Activated T-cell treated with anti-CD3 and anti-CD28 coated beads for 1 hour (primary cell): ENCODE results near the gene MFSD1.

Experiments
- DNase-seq: peaks from one replicate; pipeline ENCODE4 v3.0.0-alpha.2; 2020; ENCODE audit warnings: low read depth

Gene MFSD1

DNA sequence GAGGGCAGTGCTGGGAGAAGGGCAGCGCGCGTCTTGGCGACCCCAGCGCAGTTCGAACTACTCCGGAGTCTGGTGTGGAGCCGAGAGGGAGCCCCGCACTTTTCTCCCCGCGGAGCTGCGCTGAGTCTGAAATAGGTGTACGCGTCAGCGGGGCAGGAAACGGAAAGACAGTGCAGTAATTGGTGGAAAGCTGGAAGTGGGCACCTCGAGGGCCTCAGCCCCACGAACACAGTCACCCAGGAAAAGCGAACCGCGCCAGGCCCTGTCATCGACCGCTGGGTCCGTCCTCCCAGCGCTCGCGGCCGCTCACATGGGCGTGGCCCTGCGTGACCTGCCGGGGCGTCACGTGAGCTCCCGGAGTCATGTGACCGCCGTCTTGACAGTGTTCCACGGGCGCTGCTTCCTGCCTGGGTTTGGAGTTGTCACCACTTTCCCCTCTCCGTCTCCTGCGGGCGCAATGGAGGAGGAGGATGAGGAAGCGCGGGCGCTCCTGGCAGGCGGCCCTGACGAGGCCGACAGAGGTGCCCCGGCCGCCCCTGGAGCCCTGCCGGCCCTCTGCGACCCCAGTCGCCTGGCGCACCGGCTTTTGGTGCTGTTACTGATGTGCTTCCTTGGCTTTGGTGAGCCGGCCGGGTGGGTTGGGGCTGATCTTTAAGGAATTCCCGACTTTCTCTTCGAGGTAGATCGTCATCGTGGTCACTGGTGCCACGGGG lies at the start of gene MFSD1:
Gene MFSD1 (plus strand): TSS at position 359 of the 713 bp plus-strand sequence. CDS start 99 bp downstream, at position 458.
- DNase-seq, result peak; percentile 74

- DNase-seq, result no peak
Measured at GRCh38 chr3:158753854-158754253, 48.0 kb upstream of the MFSD1 start.

- no peak for DNase-seq
Measured at GRCh38 chr3:158755421-158755820, 46.4 kb upstream of the MFSD1 start.

GRCh38 chr3:158761350-158761749 lies 40.5 kb upstream of the MFSD1 start:
- no peak for DNase-seq

GRCh38 chr3:158762701-158763100 lies 39.2 kb upstream of the MFSD1 start:
- no peak for DNase-seq

DNA sequence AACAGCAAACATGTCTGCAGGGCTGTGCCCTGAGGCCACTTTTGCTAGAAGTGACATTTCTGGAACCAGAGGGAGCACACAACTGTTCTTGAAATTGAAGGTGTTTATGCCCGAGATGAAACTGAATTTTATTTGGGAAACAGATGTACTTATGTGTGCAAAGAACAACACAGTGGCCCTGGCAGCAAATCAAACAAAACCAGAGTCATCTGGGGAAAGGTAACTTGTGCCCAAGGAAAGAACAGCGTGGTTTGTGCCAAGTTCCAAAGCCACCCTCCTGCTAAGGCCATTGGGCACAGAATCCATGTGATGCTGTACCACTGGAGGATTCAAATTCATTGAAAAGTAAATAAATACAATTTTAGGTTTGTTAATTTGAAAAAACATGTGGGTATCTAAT lies 38.4 kb upstream of the MFSD1 start:
- DNase-seq, result no peak

GRCh38 chr3:158765518-158766205 lies 36.2 kb upstream of the MFSD1 start:
- no peak for DNase-seq

DNA sequence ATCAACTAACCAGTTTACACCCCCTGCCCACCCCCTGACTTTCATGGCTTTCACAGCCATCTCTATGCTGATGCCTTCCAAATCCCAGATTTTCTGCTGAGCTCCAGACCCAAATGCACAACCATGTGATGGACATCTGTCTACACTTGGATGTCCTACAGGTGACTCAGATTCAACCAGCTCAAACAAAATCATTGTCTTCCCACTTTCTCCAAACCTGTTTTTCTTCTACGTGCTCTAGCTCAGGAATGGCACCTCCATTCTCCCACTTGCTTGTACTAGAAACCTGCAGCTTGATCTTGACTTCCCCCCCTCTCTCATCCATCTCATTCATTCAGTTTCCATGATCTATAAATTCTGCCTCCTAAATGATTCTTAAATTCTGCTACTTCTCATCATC lies 35.5 kb upstream of the MFSD1 start:
- DNase-seq, result no peak

GRCh38 chr3:158768361-158768787 lies 33.5 kb upstream of the MFSD1 start:
- DNase-seq, result no peak

GRCh38 chr3:158768881-158769543 lies 32.8 kb upstream of the MFSD1 start:
- DNase-seq, result no peak

GRCh38 chr3:158769549-158769948 lies 32.3 kb upstream of the MFSD1 start:
- no peak for DNase-seq

GRCh38 chr3:158769952-158770740 lies 31.7 kb upstream of the MFSD1 start:
- DNase-seq, result no peak

DNA sequence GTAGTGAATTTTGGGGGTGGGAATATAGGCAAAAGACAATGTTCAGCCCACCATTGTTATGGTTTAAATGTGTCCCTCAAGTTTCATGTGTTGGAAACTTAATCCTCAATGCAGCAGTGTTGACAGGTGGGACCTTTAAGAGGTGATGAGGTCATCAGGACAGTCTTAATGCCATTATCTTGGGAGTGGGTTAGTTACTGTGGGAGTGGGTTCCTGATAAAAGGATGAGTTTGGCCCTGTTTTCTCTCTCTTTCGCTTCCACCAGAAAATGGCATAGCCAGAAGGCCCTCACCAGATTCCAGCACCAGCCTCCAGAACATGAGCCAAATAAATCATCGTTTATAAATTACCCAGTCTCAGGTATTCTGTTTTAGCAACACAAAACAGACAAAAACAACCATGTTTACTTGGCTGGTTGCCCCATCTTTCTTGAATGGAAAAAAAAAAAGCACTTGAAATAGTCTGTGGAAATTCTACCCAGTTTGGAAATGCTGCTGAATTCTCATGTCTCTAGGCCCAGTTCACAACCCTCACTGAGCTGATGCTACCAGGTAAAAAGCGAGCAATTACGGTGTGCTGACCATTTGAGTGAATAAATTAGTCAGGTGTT lies 31.0 kb upstream of the MFSD1 start:
- DNase-seq, result no peak

- DNase-seq, result no peak
Measured at GRCh38 chr3:158771577-158771976, 30.3 kb upstream of the MFSD1 start.

DNA sequence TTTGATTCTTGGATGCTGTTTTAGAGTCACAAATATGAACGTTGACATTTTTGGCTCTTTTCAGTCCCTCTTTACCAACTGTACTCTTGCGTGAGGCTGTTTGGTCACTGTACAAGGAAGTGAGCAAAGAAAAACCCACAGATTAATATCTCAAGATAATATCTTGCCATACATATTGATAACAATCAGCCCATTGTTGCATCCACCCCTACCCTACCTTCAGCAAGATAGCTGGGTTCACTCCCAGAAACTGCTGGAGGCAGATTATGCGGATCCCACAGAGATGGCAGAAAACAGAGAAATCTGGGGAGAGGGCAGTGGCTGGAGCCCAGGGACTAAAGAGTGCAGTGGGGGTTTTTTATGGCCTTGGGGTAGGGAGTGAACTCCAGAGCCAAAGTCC lies 29.9 kb upstream of the MFSD1 start:
- no peak for DNase-seq

DNA sequence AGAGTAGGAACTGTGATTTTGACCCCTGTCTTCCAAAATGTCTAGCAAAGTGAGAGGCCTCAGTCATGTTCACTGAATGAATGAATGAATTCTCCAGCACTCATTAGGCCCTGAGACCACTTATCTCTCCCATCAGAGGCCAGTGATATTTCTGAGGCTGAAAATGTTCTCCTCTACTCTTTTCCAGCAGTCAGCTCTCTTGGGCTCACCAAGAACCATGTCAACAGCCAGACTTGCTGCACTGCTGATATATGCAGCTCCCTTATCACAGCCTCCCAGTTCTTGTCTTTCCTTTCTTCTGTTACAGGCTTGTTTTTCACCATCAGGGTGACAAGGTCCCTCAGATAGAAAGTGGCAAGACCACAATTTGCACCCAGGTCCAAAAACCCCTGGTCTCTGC lies 28.7 kb upstream of the MFSD1 start:
- DNase-seq, result no peak

DNA sequence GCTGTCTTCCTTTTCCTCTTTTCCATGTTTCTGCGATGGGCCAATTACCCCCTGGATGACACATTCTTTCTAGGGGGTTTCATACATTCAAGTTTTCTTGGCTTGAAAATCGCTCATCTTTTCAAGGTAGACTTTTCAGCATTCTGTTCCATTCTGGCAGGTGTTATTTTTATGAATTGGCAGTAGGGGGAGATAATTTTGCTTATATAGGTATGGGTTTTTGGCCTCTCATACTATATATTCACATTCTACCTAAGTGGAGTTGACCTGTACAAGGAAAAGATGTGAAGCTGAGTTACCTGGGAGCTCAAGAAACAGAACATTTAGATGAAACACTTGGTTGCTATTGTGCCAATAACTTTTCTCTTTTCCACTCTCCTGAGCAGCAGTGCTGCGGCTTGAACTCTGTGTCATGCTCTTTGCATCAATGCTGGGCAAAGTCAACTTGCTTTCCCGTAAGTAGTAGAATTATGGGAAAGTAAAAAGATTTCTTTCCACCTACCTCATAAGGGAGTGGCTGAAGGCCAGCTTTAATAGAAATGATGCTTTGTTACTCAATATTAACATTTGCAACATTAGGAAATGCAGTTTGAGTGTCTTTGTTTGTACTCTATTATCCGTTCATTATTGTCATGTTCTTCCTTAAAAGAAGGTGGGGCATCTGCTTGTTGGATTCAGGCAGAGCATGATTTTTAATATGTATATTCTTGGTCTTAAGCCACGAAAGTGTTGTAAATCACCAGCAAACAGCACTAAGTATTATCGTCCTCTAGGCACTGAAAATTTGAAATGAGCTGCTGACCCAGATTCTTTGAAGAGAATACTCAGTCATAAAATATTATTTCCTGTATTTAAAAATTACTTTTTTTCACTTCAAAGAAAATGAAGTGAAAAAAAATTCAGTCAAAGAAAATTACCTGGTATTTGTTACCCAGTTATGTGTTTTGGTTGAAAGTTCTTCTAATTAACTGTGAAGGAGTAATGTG lies 27.7 kb upstream of the MFSD1 start:
- DNase-seq, result no peak

DNA sequence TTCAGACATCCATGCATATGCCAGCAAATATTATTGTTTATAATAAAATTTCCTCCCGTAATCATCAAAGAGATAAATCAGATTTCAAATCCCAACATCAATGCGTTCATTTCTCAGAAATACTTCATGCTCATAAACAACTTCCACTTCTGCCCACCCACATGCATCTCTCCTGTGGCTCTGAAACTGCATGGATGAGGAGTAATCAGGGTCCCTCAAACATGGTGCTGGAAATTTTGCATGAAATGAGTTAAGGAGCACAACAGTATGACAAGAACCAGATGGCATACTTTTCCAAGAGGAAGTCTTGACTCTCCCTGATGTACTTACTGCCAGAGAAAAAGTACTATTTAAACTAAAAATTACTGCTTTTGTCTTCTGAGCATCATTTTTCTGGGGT lies 26.9 kb upstream of the MFSD1 start:
- DNase-seq, result no peak

- no peak for DNase-seq
Measured at GRCh38 chr3:158775426-158776410, 26.1 kb upstream of the MFSD1 start.
